HCT116 (cell line): Measurements from ENCODE around the gene ARFRP1. TPM values are rescaled to one million over a fixed set of nuclear protein-coding genes. Genes with fewer than 3 reads are reported as not detected.

Experiments used
- ATAC-seq: fragments of 200-7000 bp; cut with Tn5 transposase; 2 replicates; pipeline ENCODE4 v1.9.1; 2020; ENCODE audit warnings: mild to moderate bottlenecking, moderate library complexity
- BruUV-seq: library from RNA; stranded (reverse); fragments of 400-500 nt; replicated peaks from 2 replicates; lab custom pipeline; 2021; lab: Mats Ljungman, UMichigan
- CTCF ChIA-PET: fragments of 300-600 bp; sonication (Branson Sonifier 250); formaldehyde crosslinking; loops from one replicate; lab custom pipeline; 2021; ENCODE audit warnings: antibody characterized with exemption; lab: Charles Lee
- POLR2A ChIA-PET: fragments of 300-600, 350-600 bp; sonication (Branson Sonifier 250); formaldehyde crosslinking; loops from one replicate; lab custom pipeline; 2021; ENCODE audit warnings: antibody characterized with exemption; lab: Charles Lee
- RAD21 ChIA-PET, 2 experiments: fragments of 300-600 bp; sonication (Branson Sonifier 250); formaldehyde crosslinking; loops; one replicate each; lab custom pipeline; 2023; ENCODE audit warnings: low total read pairs in 2 of 2; ENCODE audit not compliant: uncharacterized antibody in 2 of 2, unreplicated experiment in 2 of 2, low non-redundant PET in 1 of 2; lab: Charles Lee
- DNase-seq: peaks from one replicate; pipeline ENCODE4 v3.0.0-alpha.2; 2010; ENCODE audit warnings: low read depth, low spot score
- H2AFZ ChIP-seq: fragments of 200-600 bp; shearing (Covaris generic), sonication (generic); 2 replicates; pipeline ENCODE4 v1.6.1; 2017; ENCODE audit warnings: low read depth, mixed run types, mixed read lengths, antibody characterized with exemption, low read length; ENCODE audit not compliant: poor library complexity, severe bottlenecking
- H3K27ac ChIP-seq: 2 replicates; pipeline ENCODE4 v1.5.1; 2012; ENCODE audit warnings: low read depth, low read length
- H3K27me3 ChIP-seq: fragments of 200-600 bp; sonication (generic); 2 replicates; pipeline ENCODE4 v1.6.1; 2016; ENCODE audit warnings: mixed run types, low read length, mixed read lengths; ENCODE audit not compliant: insufficient read depth
- H3K36me3 ChIP-seq, 2 experiments: fragments of 200-500 bp in 1 of 2; fragments of 200-600 bp in 1 of 2; sonication (Bioruptor generic) in 1 of 2; sonication (generic) in 1 of 2; 2 replicates each; pipeline versions ENCODE4 v1.5.1 to v1.6.1; 2014 to 2016; ENCODE audit warnings: low read length in 2 of 2, inconsistent platforms in 1 of 2, mixed read lengths in 1 of 2, mixed run types in 1 of 2; ENCODE audit not compliant: insufficient read depth in 2 of 2, control insufficient read depth in 1 of 2
- H3K4me1 ChIP-seq, 2 experiments: fragments of 200-600 bp in 1 of 2; sonication (generic) in 1 of 2; 2 replicates each; pipeline versions ENCODE4 v1.5.1 to v1.6.1; 2012 to 2017; ENCODE audit warnings: low read length in 2 of 2, inconsistent platforms in 1 of 2, mild to moderate bottlenecking in 1 of 2, mixed read lengths in 1 of 2, mixed run types in 1 of 2, moderate library complexity in 1 of 2; ENCODE audit not compliant: insufficient read depth in 2 of 2, control insufficient read depth in 1 of 2
- H3K4me2 ChIP-seq: fragments of 200-600 bp; sonication (generic); 2 replicates; pipeline ENCODE4 v1.6.1; 2017; ENCODE audit warnings: mixed run types, low read length, mixed read lengths
- H3K4me3 ChIP-seq, 2 experiments: fragments of 200-600 bp in 1 of 2; sonication (generic) in 1 of 2; replicated peaks in 1 of 2; 2 replicates each; pipeline ENCODE4 v1.5.1; 2011 to 2016; ENCODE audit warnings: low read length in 2 of 2, control low read depth in 1 of 2, low read depth in 1 of 2, mild to moderate bottlenecking in 1 of 2, mixed read lengths in 1 of 2, mixed run types in 1 of 2
- H3K79me2 ChIP-seq: fragments of 200-600 bp; sonication (generic); 2 replicates; pipeline ENCODE4 v1.6.1; 2017; ENCODE audit warnings: mild to moderate bottlenecking, mixed run types, low read length, moderate library complexity, mixed read lengths; ENCODE audit not compliant: insufficient read depth
- H3K9ac ChIP-seq: fragments of 200-600 bp; sonication (generic); 2 replicates; pipeline ENCODE4 v1.6.1; 2016; ENCODE audit warnings: low read length, mixed read lengths
- H3K9me2 ChIP-seq: fragments of 200-600 bp; sonication (generic), shearing (Covaris generic); 2 replicates; pipeline ENCODE4 v1.6.1; 2017; ENCODE audit warnings: mixed run types, mild to moderate bottlenecking, moderate library complexity; ENCODE audit not compliant: insufficient read depth
- H3K9me3 ChIP-seq, 2 experiments: fragments of 200-500 bp in 1 of 2; fragments of 200-600 bp in 1 of 2; sonication (Bioruptor generic) in 1 of 2; sonication (generic) in 1 of 2; 2 replicates each; pipeline ENCODE4 v1.6.1; 2014 to 2017; ENCODE audit warnings: low read length in 2 of 2, mixed read lengths in 2 of 2, inconsistent platforms in 1 of 2, low read depth in 1 of 2, mild to moderate bottlenecking in 1 of 2, mixed run types in 1 of 2, moderate library complexity in 1 of 2; ENCODE audit not compliant: control insufficient read depth in 1 of 2, insufficient read depth in 1 of 2
- H4K20me1 ChIP-seq: fragments of 200-600 bp; sonication (generic), shearing (Covaris generic); 2 replicates; pipeline ENCODE4 v1.6.1; 2017; ENCODE audit warnings: mixed run types, mild to moderate bottlenecking, moderate library complexity; ENCODE audit not compliant: insufficient read depth
- ATF3 ChIP-seq: IDR thresholded peaks from 2 replicates; pipeline ENCODE4 v1.6.1; 2012
- CEBPB ChIP-seq: IDR thresholded peaks from 2 replicates; pipeline ENCODE4 v1.6.1; 2012; ENCODE audit warnings: low read depth
- CTCF ChIP-seq, 3 experiments: fragments of 200-600 bp in 1 of 3; sonication (generic) in 1 of 3; IDR thresholded peaks in 2 of 3; conservative IDR thresholded peaks in 1 of 3; 2 replicates each; pipeline ENCODE4 v1.5.1; 2012 to 2017; ENCODE audit warnings: low read depth in 2 of 3, low read length in 2 of 3, antibody characterized with exemption in 1 of 3, borderline replicate concordance in 1 of 3, control low read depth in 1 of 3, mild to moderate bottlenecking in 1 of 3, mixed read lengths in 1 of 3, mixed run types in 1 of 3, moderate library complexity in 1 of 3; ENCODE audit not compliant: insufficient read depth in 1 of 3
- EZH2phosphoT487 ChIP-seq: fragments of 200-600 bp; IDR thresholded peaks from 2 replicates; pipeline ENCODE4 v1.6.1; 2018; ENCODE audit warnings: antibody characterized with exemption, borderline replicate concordance
- JUND ChIP-seq: IDR thresholded peaks from 2 replicates; pipeline ENCODE4 v1.6.1; 2012
- MAX ChIP-seq: IDR thresholded peaks from 2 replicates; pipeline ENCODE4 v1.6.1; 2012
- POLR2AphosphoS5 ChIP-seq: IDR thresholded peaks from 2 replicates; pipeline ENCODE4 v1.6.1; 2011; ENCODE audit warnings: mild to moderate bottlenecking, low read depth, low read length, moderate library complexity
- RAD21 ChIP-seq: IDR thresholded peaks from 2 replicates; pipeline ENCODE4 v1.6.1; 2012; ENCODE audit warnings: low read depth, mild to moderate bottlenecking
- REST ChIP-seq: IDR thresholded peaks from 2 replicates; pipeline ENCODE4 v1.6.1; 2012; ENCODE audit warnings: low read depth
- ZNF274 ChIP-seq: fragments of 200-500 bp; sonication (Bioruptor generic); IDR thresholded peaks from 2 replicates; pipeline ENCODE4 v1.6.1; 2014; ENCODE audit warnings: mild to moderate bottlenecking, low read depth, low read length, inconsistent platforms
- intact Hi-C: fragments of 100-400 bp; cut with micrococcal nuclease; formaldehyde crosslinking; loops from 2 replicates; pipeline ENCODE4 v1.10.0; 2022
- total RNA-seq: library from RNA; stranded (reverse); gene quantifications from one replicate; pipeline ENCODE4 v1.2.1, GENCODE V29; 2021; ENCODE audit not compliant: unreplicated experiment

The ARFRP1 gene
- total RNA-seq, 1 experiment from 2014 or later = 53.7 TPM

GRCh38 chr20:63694584-63695423, 13.0 kb downstream of the ARFRP1 start:
- H3K9me3 ChIP-seq = no peaks in the 10 kb centered on the region
- no peaks in the 10 kb centered on the region for H4K20me1 ChIP-seq
- ChIA-PET POLR2A (no interaction called here), RAD21 (no interaction called here), CTCF (no interaction called here)
- ATAC-seq = no peak
- no peak overlapping the region for H3K4me3 ChIP-seq
- no peak overlapping the region for H3K4me2 ChIP-seq
- H3K36me3 ChIP-seq = peaks cover 0 to 8% of the 10 kb centered on the region in 2 experiments; a peak in 1 of 4 replicates
- peaks cover 10% of the 10 kb centered on the region; the same call in 1 of the 2 replicates for H3K79me2 ChIP-seq
- peaks cover 43 to 65% of the 10 kb centered on the region in 2 experiments for H3K4me1 ChIP-seq
- intact Hi-C loops = loop anchor here (5.0 kb wide), 3 partner anchors 113 to 262 kb away; partner anchors contain the start of genes PTK6 and UCKL1
- TF ChIP-seq ZNF274 = no peak
- no peak for TF ChIP-seq EZH2phosphoT487
- no peak for TF ChIP-seq RAD21
- TF ChIP-seq CEBPB = no peak
- TF ChIP-seq MAX = no peak
- no peak for TF ChIP-seq JUND
- no TSS peak for BruUV-seq
- H3K27ac ChIP-seq = peak overlapping the region; percentile 91; the same call in 1 of the 2 replicates
- H3K9me2 ChIP-seq = no peaks in the 10 kb centered on the region
- H2AFZ ChIP-seq = no peak overlapping the region
- no peak for DNase-seq
- H3K9ac ChIP-seq = no peak overlapping the region
- no peaks in the 10 kb centered on the region for H3K27me3 ChIP-seq

- H3K79me2 ChIP-seq = peaks cover 10% of the 10 kb centered on the region; the same call in 1 of the 2 replicates
- no peak overlapping the region for H3K4me3 ChIP-seq
- BruUV-seq = no TSS peak
- H2AFZ ChIP-seq = no peak overlapping the region
- H3K9me3 ChIP-seq = no peaks in the 10 kb centered on the region
- no peak overlapping the region for H3K4me2 ChIP-seq
- peaks cover 0 to 8% of the 10 kb centered on the region in 2 experiments; a peak in 1 of 4 replicates for H3K36me3 ChIP-seq
- H4K20me1 ChIP-seq = no peaks in the 10 kb centered on the region
- ATAC-seq (no peak), DNase-seq (no peak)
- ChIA-PET RAD21 (no interaction called here), CTCF (no interaction called here), POLR2A (no interaction called here)
- peak overlapping the region; percentile 24; the same call in 1 of the 2 replicates for H3K27ac ChIP-seq
- intact Hi-C loops = no loop called here
- H3K4me1 ChIP-seq = peaks cover 35 to 65% of the 10 kb centered on the region in 2 experiments
- no peaks in the 10 kb centered on the region for H3K27me3 ChIP-seq
- H3K9ac ChIP-seq = no peak overlapping the region
- H3K9me2 ChIP-seq = no peaks in the 10 kb centered on the region
- no peak for TF ChIP-seq ATF3
- no peak for TF ChIP-seq POLR2AphosphoS5
- no peak for TF ChIP-seq CEBPB
- TF ChIP-seq CTCF (IDR thresholded peaks at IDR 0.05 in 2 of 3, conservative IDR thresholded peaks at IDR 0.05 in 1 of 3; ENCODE audit: borderline replicate concordance in 1 of 3, insufficient read depth in 1 of 3, low read depth in 2 of 3, low read length in 2 of 3) = no peak
- no peak for TF ChIP-seq REST
- TF ChIP-seq JUND = no peak
Measured at GRCh38 chr20:63693733-63694583, 13.8 kb downstream of the ARFRP1 start.
